Measurements from ENCODE around the gene GAB1.

- TF ChIP-seq MAX (IDR thresholded peaks at IDR 0.05) (no peak), CTCF (IDR thresholded peaks at IDR 0.05; ENCODE audit: control extremely low read depth in 1 of 3, insufficient read depth in 1 of 3, low read depth in 1 of 3, low read length in 3 of 3) (no peak), GABPA (IDR thresholded peaks at IDR 0.05; ENCODE audit: borderline replicate concordance, insufficient read depth, low read length) (no peak), EZH2 (IDR thresholded peaks at IDR 0.05; ENCODE audit: low read depth, low read length, severe bottlenecking) (no peak), POLR2AphosphoS5 (IDR thresholded peaks at IDR 0.05; ENCODE audit: low read depth, low read length) (no peak), FOSL1 (IDR thresholded peaks at IDR 0.05; ENCODE audit: insufficient read depth, low read depth, low read length) (no peak), ZNF274 (IDR thresholded peaks at IDR 0.05; ENCODE audit: borderline replicate concordance, extremely low read depth, low read length) (no peak), POLR2A (IDR thresholded peaks at IDR 0.05; ENCODE audit: control extremely low read depth in 1 of 2, low read depth in 2 of 2, low read length in 2 of 2) (no peak), POU5F1 (IDR thresholded peaks at IDR 0.05; ENCODE audit: low read depth, low read length) (no peak), CHD1 (IDR thresholded peaks at IDR 0.05; ENCODE audit: low read depth, low read length) (no peak)
Observed at GRCh38 chr4:143393195-143393594, 56.5 kb downstream of the GAB1 start.
